Caco-2 (cell line): ENCODE measurements around the gene ACP7. TPM values are rescaled to one million over a fixed set of nuclear protein-coding genes. Genes with fewer than 3 reads are reported as not detected.

Source experiments
- BruUV-seq: library from RNA; stranded (reverse); fragments of 400-500 nt; replicated peaks from 2 replicates; lab custom pipeline; 2021; lab: Mats Ljungman, UMichigan
- CTCF ChIA-PET: fragments of 300-600 bp; sonication (Branson Sonifier 250); formaldehyde crosslinking; loops from one replicate; lab custom pipeline; 2022; ENCODE audit warnings: antibody characterized with exemption; lab: Charles Lee
- POLR2A ChIA-PET: fragments of 300-600 bp; sonication (Branson Sonifier 250); formaldehyde crosslinking; loops from one replicate; lab custom pipeline; 2022; ENCODE audit warnings: antibody characterized with exemption; lab: Charles Lee
- DNase-seq, 2 experiments: peaks; one replicate each; pipeline versions ENCODE4 v3.0.0 to v3.0.0-alpha.2; 2020 to 2022
- H3K27me3 ChIP-seq: replicated peaks from 2 replicates; pipeline ENCODE4 v1.6.0; 2011; ENCODE audit warnings: low read length; ENCODE audit not compliant: control insufficient read depth, insufficient read depth
- H3K36me3 ChIP-seq: 2 replicates; pipeline ENCODE4 v1.5.1; 2011; ENCODE audit warnings: low read length; ENCODE audit not compliant: control insufficient read depth, insufficient read depth
- H3K4me1 ChIP-seq: fragments of 250-450 bp; sonication (Bioruptor Pico); 2 replicates; pipeline ENCODE4 v1.5.1; 2020; ENCODE audit warnings: mild to moderate bottlenecking
- H3K4me3 ChIP-seq: 2 replicates; pipeline ENCODE4 v1.5.1; 2011; ENCODE audit warnings: low read depth, mild to moderate bottlenecking, control low read depth, low read length
- H3K9me3 ChIP-seq: fragments of 250-450 bp; sonication (Bioruptor Pico); 2 replicates; pipeline ENCODE4 v1.5.1; 2020; ENCODE audit warnings: mild to moderate bottlenecking, moderate library complexity
- H3K27ac Mint-ChIP-seq: one replicate; pipeline ENCODE4 v1.8.0; 2022; ENCODE audit warnings: mixed read lengths; ENCODE audit not compliant: unreplicated experiment
- H3K27me3 Mint-ChIP-seq: one replicate; pipeline ENCODE4 v1.8.0; 2022; ENCODE audit warnings: mixed read lengths; ENCODE audit not compliant: insufficient read depth, unreplicated experiment
- H3K36me3 Mint-ChIP-seq: one replicate; pipeline ENCODE4 v1.8.0; 2022; ENCODE audit warnings: mild to moderate bottlenecking, mixed read lengths; ENCODE audit not compliant: insufficient read depth, unreplicated experiment
- H3K4me1 Mint-ChIP-seq: one replicate; pipeline ENCODE4 v1.8.0; 2022; ENCODE audit warnings: low read depth, mixed read lengths; ENCODE audit not compliant: unreplicated experiment
- H3K4me3 Mint-ChIP-seq: one replicate; pipeline ENCODE4 v1.8.0; 2022; ENCODE audit warnings: mild to moderate bottlenecking, moderate library complexity, mixed read lengths; ENCODE audit not compliant: unreplicated experiment
- H3K9me3 Mint-ChIP-seq: one replicate; pipeline ENCODE4 v1.8.0; 2022; ENCODE audit warnings: mixed read lengths; ENCODE audit not compliant: unreplicated experiment
- intact Hi-C: fragments of 100-400 bp; cut with micrococcal nuclease; formaldehyde crosslinking; loops from one replicate; pipeline ENCODE4 v1.10.0; 2022; ENCODE audit not compliant: unreplicated experiment
- total RNA-seq: library from RNA; stranded (reverse); gene quantifications from 2 replicates; pipeline ENCODE4 v1.2.3, GENCODE V29; 2022
- TF ChIP-seq, protein P1 (sequence below), 2 experiments: fragments of 200-600 bp in 1 of 2; IDR thresholded peaks; 1 replicate in 1 of 2; 2 replicates in 1 of 2; pipeline versions ENCODE4 v1.5.1 to v1.8.0; 2011 to 2022; ENCODE audit warnings: antibody characterized with exemption in 1 of 2, control low read depth in 1 of 2, inconsistent platforms in 1 of 2, low read depth in 1 of 2, low read length in 1 of 2, mild to moderate bottlenecking in 1 of 2, moderate library complexity in 1 of 2; ENCODE audit not compliant: insufficient read depth in 1 of 2, severe bottlenecking in 1 of 2, unreplicated experiment in 1 of 2

Gene ACP7
- total RNA-seq, 1 experiment from 2014 or later = 0.45 TPM

- no peak for DNase-seq
These were observed 13.1 kb downstream of the ACP7 start for GRCh38 chr19:39097299-39097698.

GRCh38 chr19:39097721-39098120 lies 13.6 kb downstream of the ACP7 start:
- Mint-ChIP-seq H3K4me1 (peaks cover 7% of the 10 kb centered on the region), H3K27me3 (peaks cover 4% of the 10 kb centered on the region), H3K9me3 (no peaks in the 10 kb centered on the region), H3K36me3 (no peaks in the 10 kb centered on the region), H3K27ac (no peak overlapping the region), H3K4me3 (no peak overlapping the region)
- intact Hi-C loops = no loop called here
- Histone ChIP-seq H3K4me1 (peaks cover 6% of the 10 kb centered on the region; the same call in 1 of the 2 replicates), H3K9me3 (peaks cover 7% of the 10 kb centered on the region), H3K27me3 (no peaks in the 10 kb centered on the region), H3K36me3 (no peaks in the 10 kb centered on the region), H3K4me3 (no peak overlapping the region)
- POLR2A ChIA-PET = no interaction called here
- TF ChIP-seq, protein P1, sequence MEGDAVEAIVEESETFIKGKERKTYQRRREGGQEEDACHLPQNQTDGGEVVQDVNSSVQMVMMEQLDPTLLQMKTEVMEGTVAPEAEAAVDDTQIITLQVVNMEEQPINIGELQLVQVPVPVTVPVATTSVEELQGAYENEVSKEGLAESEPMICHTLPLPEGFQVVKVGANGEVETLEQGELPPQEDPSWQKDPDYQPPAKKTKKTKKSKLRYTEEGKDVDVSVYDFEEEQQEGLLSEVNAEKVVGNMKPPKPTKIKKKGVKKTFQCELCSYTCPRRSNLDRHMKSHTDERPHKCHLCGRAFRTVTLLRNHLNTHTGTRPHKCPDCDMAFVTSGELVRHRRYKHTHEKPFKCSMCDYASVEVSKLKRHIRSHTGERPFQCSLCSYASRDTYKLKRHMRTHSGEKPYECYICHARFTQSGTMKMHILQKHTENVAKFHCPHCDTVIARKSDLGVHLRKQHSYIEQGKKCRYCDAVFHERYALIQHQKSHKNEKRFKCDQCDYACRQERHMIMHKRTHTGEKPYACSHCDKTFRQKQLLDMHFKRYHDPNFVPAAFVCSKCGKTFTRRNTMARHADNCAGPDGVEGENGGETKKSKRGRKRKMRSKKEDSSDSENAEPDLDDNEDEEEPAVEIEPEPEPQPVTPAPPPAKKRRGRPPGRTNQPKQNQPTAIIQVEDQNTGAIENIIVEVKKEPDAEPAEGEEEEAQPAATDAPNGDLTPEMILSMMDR (IDR thresholded peaks at IDR 0.05; ENCODE audit: insufficient read depth in 1 of 2, low read depth in 1 of 2, low read length in 1 of 2, severe bottlenecking in 1 of 2, unreplicated experiment in 1 of 2) = no peak
- CTCF ChIA-PET = no interaction called here
- BruUV-seq = no TSS peak
- DNase-seq = no peak

More at GRCh38 chr19:39097299-39097698, 13.1 kb downstream of the ACP7 start:
- peaks cover 4% of the 10 kb centered on the region for H3K27me3 Mint-ChIP-seq
- POLR2A ChIA-PET = no interaction called here
- Histone ChIP-seq H3K4me1 (peaks cover 6% of the 10 kb centered on the region; the same call in 1 of the 2 replicates), H3K27me3 (no peaks in the 10 kb centered on the region), H3K4me3 (no peak overlapping the region), H3K36me3 (no peaks in the 10 kb centered on the region), H3K9me3 (peaks cover 7% of the 10 kb centered on the region)
- CTCF ChIA-PET = no interaction called here
- no peak overlapping the region for H3K27ac Mint-ChIP-seq
- no TSS peak for BruUV-seq
- no peak overlapping the region for H3K4me3 Mint-ChIP-seq
- H3K4me1 Mint-ChIP-seq = peaks cover 7% of the 10 kb centered on the region
- TF ChIP-seq, protein P1 (IDR thresholded peaks at IDR 0.05; ENCODE audit: insufficient read depth in 1 of 2, low read depth in 1 of 2, low read length in 1 of 2, severe bottlenecking in 1 of 2, unreplicated experiment in 1 of 2) = no peak
- H3K36me3 Mint-ChIP-seq = no peaks in the 10 kb centered on the region
- intact Hi-C loops = no loop called here
- H3K9me3 Mint-ChIP-seq = no peaks in the 10 kb centered on the region

DNA sequence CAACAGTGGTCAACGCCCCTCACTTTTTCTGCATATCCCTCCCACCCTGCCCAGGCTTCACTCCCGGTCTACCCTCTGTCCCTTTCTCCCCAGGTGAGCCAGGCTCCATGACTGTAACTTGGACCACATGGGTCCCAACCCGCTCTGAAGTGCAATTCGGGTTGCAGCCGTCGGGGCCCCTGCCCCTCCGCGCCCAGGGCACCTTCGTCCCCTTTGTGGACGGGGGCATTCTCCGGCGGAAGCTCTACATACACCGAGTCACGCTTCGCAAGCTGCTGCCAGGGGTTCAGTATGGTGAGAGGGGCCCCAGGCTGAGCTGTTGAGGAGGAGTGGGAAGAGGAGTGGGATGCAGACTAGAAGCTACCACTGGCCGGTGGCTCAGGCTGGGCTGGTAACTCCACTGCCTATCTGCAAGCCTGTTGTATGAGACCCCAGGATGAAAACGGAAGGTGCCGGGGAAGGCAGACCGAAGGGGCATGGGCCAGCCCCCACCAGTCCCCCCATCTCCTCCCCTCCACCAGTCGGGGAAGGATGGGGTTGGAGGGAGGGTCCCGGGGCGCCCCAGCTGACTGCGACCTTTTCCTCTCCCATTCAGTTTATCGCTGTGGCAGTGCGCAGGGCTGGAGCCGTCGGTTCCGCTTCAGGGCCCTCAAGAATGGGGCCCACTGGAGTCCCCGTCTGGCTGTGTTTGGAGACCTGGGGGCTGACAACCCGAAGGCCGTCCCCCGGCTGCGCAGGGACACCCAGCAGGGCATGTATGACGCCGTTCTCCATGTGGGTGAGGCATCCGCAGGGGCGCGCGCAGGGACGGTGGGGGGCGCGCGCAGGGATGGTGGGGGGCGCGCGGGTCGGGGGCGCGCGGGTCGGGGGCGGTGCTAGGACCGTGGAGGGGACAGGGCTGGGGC lies 14.4 kb downstream of the ACP7 start:
- intact Hi-C loops = no loop called here
- no TSS peak for BruUV-seq
- Mint-ChIP-seq H3K4me3 (no peak overlapping the region), H3K27me3 (no peaks in the 10 kb centered on the region), H3K4me1 (peaks cover 7% of the 10 kb centered on the region), H3K27ac (no peak overlapping the region), H3K36me3 (no peaks in the 10 kb centered on the region), H3K9me3 (no peaks in the 10 kb centered on the region)
- peaks cover 6% of the 10 kb centered on the region; the same call in 1 of the 2 replicates for H3K4me1 ChIP-seq
- no peak overlapping the region for H3K4me3 ChIP-seq
- ChIA-PET CTCF (no interaction called here), POLR2A (no interaction called here)
- no peak for DNase-seq
- TF ChIP-seq, protein P1 (IDR thresholded peaks at IDR 0.05; ENCODE audit: insufficient read depth in 1 of 2, low read depth in 1 of 2, low read length in 1 of 2, severe bottlenecking in 1 of 2, unreplicated experiment in 1 of 2) = no peak
- peaks cover 7% of the 10 kb centered on the region for H3K9me3 ChIP-seq
- H3K36me3 ChIP-seq = no peaks in the 10 kb centered on the region
- no peaks in the 10 kb centered on the region for H3K27me3 ChIP-seq
